Epidermal melanocyte (primary cell): ENCODE measurements around the gene GRPEL1.

Experiments
- DNase-seq: peaks from one replicate; pipeline ENCODE4 v3.0.0; 2011; ENCODE audit warnings: low spot score; ENCODE audit not compliant: insufficient read length

Gene GRPEL1

GRCh38 chr4:7045961-7046921, 21.6 kb downstream of the GRPEL1 start:
- no peak for DNase-seq

GRCh38 chr4:7045553-7045952, 22.3 kb downstream of the GRPEL1 start:
- DNase-seq = no peak

GRCh38 chr4:7044137-7044930, 23.5 kb downstream of the GRPEL1 start:
- no peak for DNase-seq

- DNase-seq = no peak
Observed at GRCh38 chr4:7043284-7044136, 24.4 kb downstream of the GRPEL1 start, which contains the start of gene TADA2B. Gene TADA2B, plus strand, starts transcription at chr4:7043372. Its CDS starts 208 bp downstream, at chr4:7043580.

GRCh38 chr4:7042503-7043283, 25.2 kb downstream of the GRPEL1 start:
- DNase-seq = peak; percentile 100

- DNase-seq = peak; percentile 58
Observed at GRCh38 chr4:7041801-7042502, 25.9 kb downstream of the GRPEL1 start.

GRCh38 chr4:7041246-7041645, 26.6 kb downstream of the GRPEL1 start:
- DNase-seq = no peak

GRCh38 chr4:7040765-7041164, 27.1 kb downstream of the GRPEL1 start:
- DNase-seq = no peak

GRCh38 chr4:7037425-7037824, 30.4 kb downstream of the GRPEL1 start:
- DNase-seq = no peak

GRCh38 chr4:7034262-7035081, 33.4 kb downstream of the GRPEL1 start:
- no peak for DNase-seq

GRCh38 chr4:7032596-7032995, 35.3 kb downstream of the GRPEL1 start:
- DNase-seq = no peak

GRCh38 chr4:7031558-7032449, 36.1 kb downstream of the GRPEL1 start:
- DNase-seq = no peak

GRCh38 chr4:7030856-7031255, 37.0 kb downstream of the GRPEL1 start:
- no peak for DNase-seq

- no peak for DNase-seq
Observed at GRCh38 chr4:7029921-7030320, 37.9 kb downstream of the GRPEL1 start.

GRCh38 chr4:7029212-7029611, 38.7 kb downstream of the GRPEL1 start:
- DNase-seq = no peak

GRCh38 chr4:7027913-7028312, 40.0 kb downstream of the GRPEL1 start:
- DNase-seq = no peak

GRCh38 chr4:7027284-7027683, 40.6 kb downstream of the GRPEL1 start:
- no peak for DNase-seq

- DNase-seq = no peak
Observed at GRCh38 chr4:7026107-7026506, 41.8 kb downstream of the GRPEL1 start.
